H9 (cell line): ENCODE results near the gene PSPC1. TPM values are rescaled to one million over a fixed set of nuclear protein-coding genes. Genes with fewer than 3 reads are reported as not detected.

ENCODE experiments used
- DNase-seq: peaks from one replicate; pipeline ENCODE4 v3.0.0-alpha.2; 2017
- H2AFZ ChIP-seq: one replicate; pipeline ENCODE4 v1.6.1; 2013; ENCODE audit warnings: mild to moderate bottlenecking, low read length, control low read depth, moderate library complexity
- H2AK5ac ChIP-seq: 2 replicates; pipeline ENCODE4 v1.6.1; 2013; ENCODE audit warnings: low read length, control low read depth, mixed read lengths; ENCODE audit not compliant: insufficient read length
- H2BK120ac ChIP-seq: one replicate; pipeline ENCODE4 v1.6.1; 2013; ENCODE audit warnings: low read depth, mild to moderate bottlenecking, low read length, control low read depth, inconsistent platforms; ENCODE audit not compliant: poor library complexity, severe bottlenecking
- H2BK12ac ChIP-seq: 2 replicates; pipeline ENCODE4 v1.6.1; 2013; ENCODE audit warnings: low read length, control low read depth, mixed read lengths, low read depth; ENCODE audit not compliant: insufficient read length
- H2BK15ac ChIP-seq: 2 replicates; pipeline ENCODE4 v1.6.1; 2013; ENCODE audit warnings: low read depth, low read length, control low read depth
- H2BK20ac ChIP-seq: one replicate; pipeline ENCODE4 v1.6.1; 2013; ENCODE audit warnings: low read depth, mild to moderate bottlenecking, low read length, control low read depth, inconsistent platforms; ENCODE audit not compliant: poor library complexity, severe bottlenecking
- H2BK5ac ChIP-seq: 2 replicates; pipeline ENCODE4 v1.6.1; 2013; ENCODE audit warnings: low read length, control low read depth, mixed read lengths; ENCODE audit not compliant: insufficient read length
- H3K14ac ChIP-seq: 2 replicates; pipeline ENCODE4 v1.6.1; 2013; ENCODE audit warnings: low read length, control low read depth; ENCODE audit not compliant: insufficient read depth
- H3K18ac ChIP-seq: 2 replicates; pipeline ENCODE4 v1.6.1; 2013; ENCODE audit warnings: low read depth, mild to moderate bottlenecking, mixed read lengths, low read length, control low read depth; ENCODE audit not compliant: insufficient read length
- H3K23ac ChIP-seq: 2 replicates; pipeline ENCODE4 v1.6.1; 2013; ENCODE audit warnings: low read length, control low read depth, mixed read lengths, low read depth; ENCODE audit not compliant: insufficient read length
- H3K23me2 ChIP-seq: 2 replicates; pipeline ENCODE4 v1.6.1; 2013; ENCODE audit warnings: low read depth, mild to moderate bottlenecking, mixed read lengths, low read length, control low read depth; ENCODE audit not compliant: insufficient read length, poor library complexity, severe bottlenecking
- H3K27ac ChIP-seq: 2 replicates; pipeline ENCODE4 v1.5.1; 2013; ENCODE audit warnings: low read length, control low read depth, mixed read lengths, low read depth; ENCODE audit not compliant: insufficient read length
- H3K27me3 ChIP-seq: 2 replicates; pipeline ENCODE4 v1.6.1; 2013; ENCODE audit warnings: low read length, control low read depth, inconsistent platforms; ENCODE audit not compliant: insufficient read depth
- H3K4ac ChIP-seq: 2 replicates; pipeline ENCODE4 v1.6.1; 2013; ENCODE audit warnings: low read depth, mild to moderate bottlenecking, control low read depth, inconsistent platforms, low read length, moderate library complexity
- H3K4me1 ChIP-seq: 2 replicates; pipeline ENCODE4 v1.6.1; 2013; ENCODE audit warnings: low read length, control low read depth, inconsistent platforms; ENCODE audit not compliant: insufficient read depth
- H3K4me2 ChIP-seq: 2 replicates; pipeline ENCODE4 v1.6.1; 2013; ENCODE audit warnings: low read length, control low read depth, mixed read lengths; ENCODE audit not compliant: insufficient read length, insufficient read depth
- H3K56ac ChIP-seq: 2 replicates; pipeline ENCODE4 v1.6.1; 2013; ENCODE audit warnings: low read depth, mild to moderate bottlenecking, mixed read lengths, low read length, control low read depth; ENCODE audit not compliant: insufficient read length
- H3K79me1 ChIP-seq: 2 replicates; pipeline ENCODE4 v1.6.1; 2013; ENCODE audit warnings: low read depth, mild to moderate bottlenecking, moderate library complexity, low read length, control low read depth, inconsistent platforms; ENCODE audit not compliant: insufficient read depth, poor library complexity, severe bottlenecking
- H3K79me2 ChIP-seq: 2 replicates; pipeline ENCODE4 v1.6.1; 2013; ENCODE audit warnings: low read length, control low read depth, inconsistent platforms; ENCODE audit not compliant: insufficient read depth
- H3K9ac ChIP-seq: 2 replicates; pipeline ENCODE4 v1.6.1; 2013; ENCODE audit warnings: low read length, control low read depth, mixed read lengths; ENCODE audit not compliant: insufficient read length; ENCODE audit errors: extremely low read depth
- H3K9me3 ChIP-seq: one replicate; pipeline ENCODE4 v1.6.1; 2013; ENCODE audit warnings: low read depth, low read length, inconsistent platforms; ENCODE audit not compliant: control insufficient read depth
- H3T11ph ChIP-seq: one replicate; pipeline ENCODE4 v1.6.1; 2013; ENCODE audit warnings: mild to moderate bottlenecking, low read length, control low read depth, inconsistent platforms
- H4K20me1 ChIP-seq: one replicate; pipeline ENCODE4 v1.6.1; 2013; ENCODE audit not compliant: control insufficient read depth, insufficient read length, insufficient read depth
- H4K5ac ChIP-seq: 2 replicates; pipeline ENCODE4 v1.6.1; 2013; ENCODE audit warnings: low read depth, mild to moderate bottlenecking, mixed read lengths, low read length, control low read depth; ENCODE audit not compliant: insufficient read length
- H4K8ac ChIP-seq: replicated peaks from 2 replicates; pipeline ENCODE4 v1.6.1; 2013; ENCODE audit warnings: low read length, control low read depth, mixed read lengths, low read depth; ENCODE audit not compliant: insufficient read length
- H4K91ac ChIP-seq: 2 replicates; pipeline ENCODE4 v1.6.1; 2013; ENCODE audit warnings: low read depth, mild to moderate bottlenecking, moderate library complexity, mixed read lengths, low read length, control low read depth; ENCODE audit not compliant: insufficient read length
- H3K27ac Mint-ChIP-seq, 3 experiments: 2 replicates in 2 of 3; 3 replicates in 1 of 3; pipeline ENCODE4 v1.8.0; 2020 to 2021; ENCODE audit warnings: mixed read lengths in 3 of 3, mild to moderate bottlenecking in 1 of 3, moderate library complexity in 1 of 3
- H3K27me3 Mint-ChIP-seq: 2 replicates; pipeline ENCODE4 v1.8.0; 2021; ENCODE audit warnings: low read depth, mild to moderate bottlenecking, moderate library complexity, mixed read lengths
- H3K36me3 Mint-ChIP-seq, 3 experiments: 2 replicates in 2 of 3; 3 replicates in 1 of 3; pipeline ENCODE4 v1.8.0; 2020 to 2021; ENCODE audit warnings: low read depth in 3 of 3, mixed read lengths in 3 of 3; ENCODE audit not compliant: insufficient read depth in 1 of 3
- H3K4me1 Mint-ChIP-seq, 2 experiments: 2 replicates each; pipeline ENCODE4 v1.8.0; 2020; ENCODE audit warnings: mixed read lengths in 2 of 2
- H3K4me3 Mint-ChIP-seq, 2 experiments: 2 replicates in 1 of 2; 3 replicates in 1 of 2; pipeline ENCODE4 v1.8.0; 2020 to 2021; ENCODE audit warnings: mild to moderate bottlenecking in 2 of 2, mixed read lengths in 2 of 2, moderate library complexity in 1 of 2
- H3K9me3 Mint-ChIP-seq, 2 experiments: 2 replicates in 1 of 2; 3 replicates in 1 of 2; pipeline ENCODE4 v1.8.0; 2020; ENCODE audit warnings: mild to moderate bottlenecking in 2 of 2, mixed read lengths in 2 of 2, moderate library complexity in 1 of 2
- CTCF ChIP-seq: fragments of 200-600 bp; sonication (generic); conservative IDR thresholded peaks from 3 replicates; pipeline ENCODE4 v1.8.0; 2021; ENCODE audit warnings: antibody characterized with exemption, mild to moderate bottlenecking
- WGBS: extraction: QIAGEN DNeasy Blood & Tissue Kit; methylation state at CpG from one replicate; pipeline ENCODE4 v1.1.7; 2013; ENCODE audit warnings: missing lambda C conversion rate, low lambda C conversion rate, mixed read lengths; ENCODE audit not compliant: insufficient read length; ENCODE audit errors: extremely low coverage; 5-methylcytosine and 5-hydroxymethylcytosine counted together
- total RNA-seq: library from RNA; stranded (reverse); gene quantifications from 2 replicates; pipeline ENCODE4 v1.2.1, GENCODE V29; 2021

The PSPC1 gene
- total RNA-seq, 1 experiment from 2014 or later = 134 TPM

DNA sequence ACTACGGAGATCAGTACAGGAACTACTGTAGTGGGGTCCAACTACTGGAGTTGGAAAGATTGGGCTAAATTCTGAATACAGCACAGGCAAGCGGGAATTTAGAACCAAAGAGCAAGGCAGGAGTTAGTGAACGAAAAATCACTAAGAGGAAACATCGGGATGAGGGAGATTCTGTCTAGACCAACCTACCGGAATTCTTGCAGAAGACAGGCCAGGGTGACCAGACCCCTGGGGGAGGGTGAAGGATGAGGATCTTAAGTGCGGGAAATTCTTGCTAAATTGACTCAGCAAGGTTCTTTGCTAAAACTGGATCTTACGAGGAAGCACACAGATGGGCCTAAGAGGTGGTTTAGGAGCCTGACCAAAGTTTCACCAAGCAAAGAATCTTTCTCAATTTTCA is 13.2 kb upstream of the PSPC1 start:
- no peak overlapping the region for H4K8ac ChIP-seq
- Mint-ChIP-seq H3K27ac (no peak overlapping the region), H3K27me3 (no peaks in the 10 kb centered on the region), H3K36me3 (no peaks in the 10 kb centered on the region), H3K4me3 (no peak overlapping the region), H3K4me1 (peaks cover 13 to 14% of the 10 kb centered on the region in 2 experiments), H3K9me3 (peaks cover 3% of the 10 kb centered on the region in 2 experiments; a peak in 2 of 5 replicates)
- H3K18ac ChIP-seq = no peak overlapping the region
- no peak overlapping the region for H2BK15ac ChIP-seq
- WGBS = no CpG with 5 or more reads among the region's 7 CpGs
- H2BK12ac ChIP-seq = no peak overlapping the region
- no peak overlapping the region for H3K9ac ChIP-seq
- H3K9me3 ChIP-seq = no peaks in the 10 kb centered on the region
- H3K4ac ChIP-seq = no peak overlapping the region
- H2BK5ac ChIP-seq = no peak overlapping the region
- H4K5ac ChIP-seq = no peak overlapping the region
- no peak overlapping the region for H3K56ac ChIP-seq
- no peak overlapping the region for H3K4me2 ChIP-seq
- H3K79me1 ChIP-seq = no peaks in the 10 kb centered on the region
- H2AFZ ChIP-seq = no peak overlapping the region
- no peak for TF ChIP-seq CTCF
- no peak overlapping the region for H3K23ac ChIP-seq
- no peaks in the 10 kb centered on the region for H4K20me1 ChIP-seq
- peaks cover 2% of the 10 kb centered on the region; the same call in 1 of the 2 replicates for H3K4me1 ChIP-seq
- no peak for DNase-seq
- H3K14ac ChIP-seq = no peak overlapping the region
- no peak overlapping the region for H2BK120ac ChIP-seq
- H2AK5ac ChIP-seq = no peak overlapping the region
- no peaks in the 10 kb centered on the region for H3K27me3 ChIP-seq
- H4K91ac ChIP-seq = no peak overlapping the region
- H3T11ph ChIP-seq = no peak overlapping the region
- H2BK20ac ChIP-seq = no peak overlapping the region
- H3K79me2 ChIP-seq = no peaks in the 10 kb centered on the region
- no peak overlapping the region for H3K27ac ChIP-seq
- no peaks in the 10 kb centered on the region for H3K23me2 ChIP-seq
